Skeletal muscle satellite cell (primary cell): ENCODE data around the gene VGLL4.

Experiments
- H3K27me3 ChIP-seq: 2 replicates; pipeline ENCODE4 v1.7.0; 2013; ENCODE audit warnings: low read length; ENCODE audit not compliant: control insufficient read depth, insufficient read depth
- H3K36me3 ChIP-seq: 2 replicates; pipeline ENCODE4 v1.7.0; 2013; ENCODE audit warnings: mild to moderate bottlenecking, control low read depth, low read length; ENCODE audit not compliant: insufficient read depth
- H3K4me1 ChIP-seq: 2 replicates; pipeline ENCODE4 v1.7.0; 2013; ENCODE audit warnings: low read length; ENCODE audit not compliant: control insufficient read depth, insufficient read depth
- H3K4me2 ChIP-seq: 2 replicates; pipeline ENCODE4 v1.7.0; 2013; ENCODE audit warnings: mild to moderate bottlenecking, low read length
- H3K4me3 ChIP-seq: 2 replicates; pipeline ENCODE4 v1.7.0; 2013; ENCODE audit warnings: low read length
- H3K9ac ChIP-seq: 2 replicates; pipeline ENCODE4 v1.7.0; 2013; ENCODE audit warnings: mild to moderate bottlenecking, low read depth, low read length, moderate library complexity
- H3K9me3 ChIP-seq: replicated peaks from 2 replicates; pipeline ENCODE4 v1.7.0; 2013; ENCODE audit warnings: mild to moderate bottlenecking, control low read depth, low read length

Gene VGLL4

GRCh38 chr3:11668243-11669235 lies 24.8 kb upstream of the VGLL4 start:
- no peak overlapping the region for H3K4me2 ChIP-seq
- no peak overlapping the region for H3K4me3 ChIP-seq
- no peaks in the 10 kb centered on the region for H3K9me3 ChIP-seq
- H3K27me3 ChIP-seq = no peaks in the 10 kb centered on the region
- H3K9ac ChIP-seq = no peak overlapping the region
- H3K36me3 ChIP-seq = no peaks in the 10 kb centered on the region
- H3K4me1 ChIP-seq = peaks cover 12% of the 10 kb centered on the region

DNA sequence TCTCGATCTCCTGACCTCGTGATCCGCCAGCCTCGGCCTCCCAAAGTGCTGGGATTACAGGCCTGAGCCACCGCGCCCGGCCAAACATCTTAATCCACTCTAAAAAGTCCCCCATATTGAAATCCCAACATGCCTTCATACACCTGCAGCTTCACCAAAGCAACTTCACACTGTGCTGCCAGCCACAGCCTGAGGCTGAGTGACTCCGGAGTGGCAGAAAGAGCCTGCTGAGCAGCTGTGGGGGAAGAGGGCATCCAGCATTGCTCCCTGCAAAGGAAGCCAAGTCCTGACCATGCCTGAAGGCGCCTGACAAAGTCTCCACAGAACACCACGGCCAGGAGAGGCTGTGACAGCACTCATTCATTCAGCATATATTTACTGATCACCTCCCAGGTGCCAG lies 21.6 kb upstream of the VGLL4 start:
- Histone ChIP-seq H3K4me1 (peaks cover 5% of the 10 kb centered on the region), H3K9me3 (no peaks in the 10 kb centered on the region), H3K4me3 (no peak overlapping the region), H3K4me2 (no peak overlapping the region), H3K36me3 (no peaks in the 10 kb centered on the region), H3K9ac (no peak overlapping the region), H3K27me3 (no peaks in the 10 kb centered on the region)

DNA sequence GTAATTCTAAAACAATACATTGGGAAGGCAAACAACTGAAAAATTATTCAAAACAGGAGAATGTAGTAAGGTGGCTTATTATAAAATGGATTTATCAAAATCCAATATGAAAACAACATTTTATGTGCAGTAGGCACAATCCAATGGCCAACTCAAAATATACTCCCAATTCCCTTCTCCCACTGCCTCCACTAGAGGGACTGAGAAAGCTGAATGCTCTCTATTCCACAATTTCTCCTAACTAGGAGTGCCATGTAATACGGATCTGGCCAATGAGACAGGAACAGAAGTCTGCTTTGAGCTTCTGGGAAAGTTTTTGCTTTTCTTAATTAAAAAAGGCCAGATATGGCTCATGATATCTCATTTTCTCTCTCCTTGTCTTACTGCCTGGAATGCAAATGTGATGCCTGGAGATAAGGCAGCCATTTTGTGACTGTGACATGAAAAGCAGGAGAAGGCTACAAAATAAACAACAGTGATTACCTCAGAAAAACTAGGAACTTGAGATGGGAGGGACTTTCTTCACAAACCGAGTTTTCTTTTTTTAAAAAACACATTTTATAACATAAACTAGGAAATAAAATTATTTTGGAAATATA lies 18.8 kb upstream of the VGLL4 start:
- Histone ChIP-seq H3K4me1 (peaks cover 5% of the 10 kb centered on the region), H3K9me3 (no peaks in the 10 kb centered on the region), H3K4me2 (no peak overlapping the region), H3K9ac (no peak overlapping the region), H3K27me3 (no peaks in the 10 kb centered on the region), H3K4me3 (no peak overlapping the region), H3K36me3 (no peaks in the 10 kb centered on the region)

GRCh38 chr3:11661827-11662226 lies 18.1 kb upstream of the VGLL4 start:
- Histone ChIP-seq H3K9ac (no peak overlapping the region), H3K9me3 (no peaks in the 10 kb centered on the region), H3K27me3 (no peaks in the 10 kb centered on the region), H3K4me2 (no peak overlapping the region), H3K36me3 (no peaks in the 10 kb centered on the region), H3K4me3 (no peak overlapping the region), H3K4me1 (peaks cover 5% of the 10 kb centered on the region)

DNA sequence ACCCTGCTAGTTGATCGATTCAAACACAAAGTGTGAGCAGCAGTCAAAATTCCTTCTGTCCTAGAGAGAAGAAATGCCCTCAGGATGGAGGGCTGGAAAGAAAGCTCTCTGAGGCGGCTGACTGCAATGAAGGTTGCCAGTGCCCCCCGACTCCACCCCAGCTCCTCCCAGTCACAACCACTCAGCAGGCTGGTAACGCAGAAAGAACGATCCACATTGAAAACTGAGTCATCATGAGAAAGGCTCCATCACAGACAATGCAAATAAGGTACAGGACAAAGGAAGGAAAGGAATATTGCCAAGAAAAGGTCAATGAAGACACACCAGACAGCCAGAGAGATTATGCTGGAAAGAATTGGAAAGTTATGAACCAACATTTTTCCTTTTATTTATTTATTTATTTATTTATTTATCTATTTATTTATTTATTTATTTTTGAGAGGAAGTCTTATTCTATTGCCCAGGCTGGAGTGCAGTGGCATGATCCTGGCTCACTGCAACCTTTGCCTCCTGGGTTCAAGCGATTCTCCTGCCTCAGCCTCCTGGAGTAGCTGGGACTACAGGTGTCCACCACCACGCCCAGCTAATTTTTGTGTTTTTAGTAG lies 17.4 kb upstream of the VGLL4 start:
- H3K9ac ChIP-seq = no peak overlapping the region

GRCh38 chr3:11660242-11660641 lies 16.5 kb upstream of the VGLL4 start:
- H3K4me3 ChIP-seq = no peak overlapping the region
- no peaks in the 10 kb centered on the region for H3K27me3 ChIP-seq
- H3K4me2 ChIP-seq = no peak overlapping the region
- no peaks in the 10 kb centered on the region for H3K9me3 ChIP-seq
- no peaks in the 10 kb centered on the region for H3K36me3 ChIP-seq
- no peak overlapping the region for H3K9ac ChIP-seq
- H3K4me1 ChIP-seq = peaks cover 5% of the 10 kb centered on the region

More for the DNA sequence above, 17.4 kb upstream of the VGLL4 start:
- no peaks in the 10 kb centered on the region for H3K9me3 ChIP-seq
- H3K27me3 ChIP-seq = no peaks in the 10 kb centered on the region
- H3K4me1 ChIP-seq = peaks cover 5% of the 10 kb centered on the region
- no peaks in the 10 kb centered on the region for H3K36me3 ChIP-seq
- H3K4me2 ChIP-seq = no peak overlapping the region
- H3K4me3 ChIP-seq = no peak overlapping the region

DNA sequence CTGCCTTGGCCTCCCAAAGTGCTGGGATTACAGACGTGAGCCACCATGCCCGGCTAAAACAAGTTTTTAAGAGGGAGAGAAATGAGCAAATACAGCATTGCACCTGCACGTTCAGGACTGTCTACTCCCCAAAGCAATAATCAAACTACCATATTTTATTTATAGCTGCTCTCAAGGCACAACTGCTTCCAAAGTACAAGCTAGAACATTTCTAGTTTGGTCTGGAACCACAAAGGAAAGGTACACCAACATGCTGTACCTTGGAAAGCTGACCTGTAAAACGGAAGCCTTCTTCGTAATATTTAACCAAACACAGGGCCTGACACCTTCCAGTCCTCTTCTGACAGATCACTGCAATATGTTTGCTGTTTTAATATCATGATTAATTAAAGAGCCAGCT lies 14.5 kb upstream of the VGLL4 start:
- no peak overlapping the region for H3K9ac ChIP-seq
- H3K36me3 ChIP-seq = no peaks in the 10 kb centered on the region
- no peaks in the 10 kb centered on the region for H3K9me3 ChIP-seq
- no peak overlapping the region for H3K4me2 ChIP-seq
- H3K27me3 ChIP-seq = no peaks in the 10 kb centered on the region
- H3K4me1 ChIP-seq = peaks cover 5% of the 10 kb centered on the region
- H3K4me3 ChIP-seq = no peak overlapping the region

DNA sequence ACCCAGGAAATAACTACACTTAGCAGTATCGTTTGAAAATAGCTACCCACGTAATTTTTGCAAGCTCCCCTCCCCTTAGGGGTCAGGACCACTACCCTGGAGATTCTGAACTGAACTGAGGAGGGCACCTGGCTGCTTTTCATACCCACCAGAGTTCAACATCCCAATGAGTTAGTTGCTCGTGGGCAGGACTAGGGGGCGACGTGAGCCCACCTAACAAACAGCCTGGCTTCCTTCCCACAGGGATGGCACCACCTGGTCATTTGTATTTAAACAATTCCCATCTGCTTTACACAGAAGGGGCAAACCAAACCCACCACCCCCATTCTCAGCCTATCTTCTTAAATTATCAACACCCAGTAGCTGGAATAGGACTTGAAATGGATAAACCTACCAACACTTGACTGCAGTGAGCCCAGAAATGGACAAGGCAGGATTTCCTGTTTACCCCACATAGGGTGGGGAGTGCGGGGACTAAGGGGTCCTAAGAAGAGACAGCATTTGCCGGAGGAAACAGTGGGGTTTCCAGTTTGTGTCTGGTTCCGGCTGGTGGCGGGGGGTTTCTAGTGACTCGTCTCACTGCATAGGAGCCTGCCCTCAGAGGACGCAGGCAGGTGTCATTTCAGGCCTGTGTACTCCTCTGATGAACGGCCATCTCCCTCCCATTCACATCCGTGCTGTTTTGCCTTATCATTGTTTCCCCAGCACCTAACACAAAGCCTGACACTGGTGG lies 11.6 kb upstream of the VGLL4 start:
- Histone ChIP-seq H3K9ac (no peak overlapping the region), H3K36me3 (no peaks in the 10 kb centered on the region), H3K9me3 (no peaks in the 10 kb centered on the region), H3K27me3 (no peaks in the 10 kb centered on the region), H3K4me2 (no peak overlapping the region), H3K4me3 (no peak overlapping the region), H3K4me1 (peaks cover 5% of the 10 kb centered on the region)

- Histone ChIP-seq H3K4me2 (no peak overlapping the region), H3K4me3 (no peak overlapping the region), H3K9me3 (no peaks in the 10 kb centered on the region), H3K9ac (no peak overlapping the region), H3K27me3 (no peaks in the 10 kb centered on the region), H3K36me3 (no peaks in the 10 kb centered on the region), H3K4me1 (peaks cover 5% of the 10 kb centered on the region)
These were observed 10.5 kb upstream of the VGLL4 start for GRCh38 chr3:11654166-11654565.

DNA sequence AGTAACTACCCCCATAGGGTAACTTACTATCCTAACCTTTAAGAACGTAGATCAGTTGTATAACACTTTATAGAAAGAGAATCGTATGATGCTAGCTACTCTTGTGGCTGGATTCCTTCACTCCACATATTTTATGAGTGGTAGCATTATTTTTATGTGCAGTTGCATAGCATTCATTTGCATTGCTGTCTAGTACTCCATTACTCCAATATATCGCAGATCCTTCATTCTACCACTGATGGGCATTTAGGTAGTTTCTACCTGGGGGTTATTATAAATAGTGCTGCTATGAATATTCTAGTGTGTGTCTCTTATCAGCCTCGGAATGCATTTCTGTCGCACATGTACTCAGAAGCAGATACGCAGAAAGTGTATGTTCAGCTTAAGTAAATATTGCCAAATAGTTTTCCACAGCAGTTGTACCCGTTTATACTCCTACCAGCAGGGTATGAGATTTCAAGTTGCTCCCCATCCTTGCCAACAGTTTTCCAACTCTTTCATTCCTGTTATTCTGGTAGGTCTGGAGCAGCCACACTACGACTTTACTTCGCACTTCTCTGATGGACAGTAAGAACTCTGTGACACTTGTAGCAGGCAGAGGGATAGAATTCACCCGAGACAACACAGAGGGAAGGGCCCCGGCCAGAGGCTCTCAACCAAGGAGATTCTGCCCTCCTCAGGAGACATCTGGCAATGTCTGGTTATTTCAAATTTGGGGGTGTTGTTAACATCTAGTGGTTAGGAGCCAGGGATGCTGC lies 9.8 kb upstream of the VGLL4 start:
- no peaks in the 10 kb centered on the region for H3K27me3 ChIP-seq
- no peaks in the 10 kb centered on the region for H3K9me3 ChIP-seq
- no peak overlapping the region for H3K9ac ChIP-seq
- no peak overlapping the region for H3K4me2 ChIP-seq
- H3K36me3 ChIP-seq = no peaks in the 10 kb centered on the region
- peaks cover 5% of the 10 kb centered on the region for H3K4me1 ChIP-seq
- no peak overlapping the region for H3K4me3 ChIP-seq
